GM18520 (cell line): Measurements from ENCODE around the gene TEX50.
"Not testable (repeated sequence)": the region's sequence is repeated elsewhere in the genome, so short reads cannot be mapped to it uniquely, and the experiment has no call there.

Experiments used
- ATAC-seq: cut with Tn5 transposase; IDR thresholded peaks from one replicate; pipeline ENCODE4 v1.9.1; 2021; ENCODE audit not compliant: unreplicated experiment

The TEX50 gene

GRCh38 chr1:173635116-173635515 is at the start of gene TEX50:
Gene TEX50, plus strand, starts transcription at chr1:173635338. Its CDS starts 184 bp downstream, at chr1:173635522.
- ATAC-seq: no peak

- no peak for ATAC-seq
Measured at GRCh38 chr1:173590557-173590956, 44.6 kb upstream of the TEX50 start.

DNA sequence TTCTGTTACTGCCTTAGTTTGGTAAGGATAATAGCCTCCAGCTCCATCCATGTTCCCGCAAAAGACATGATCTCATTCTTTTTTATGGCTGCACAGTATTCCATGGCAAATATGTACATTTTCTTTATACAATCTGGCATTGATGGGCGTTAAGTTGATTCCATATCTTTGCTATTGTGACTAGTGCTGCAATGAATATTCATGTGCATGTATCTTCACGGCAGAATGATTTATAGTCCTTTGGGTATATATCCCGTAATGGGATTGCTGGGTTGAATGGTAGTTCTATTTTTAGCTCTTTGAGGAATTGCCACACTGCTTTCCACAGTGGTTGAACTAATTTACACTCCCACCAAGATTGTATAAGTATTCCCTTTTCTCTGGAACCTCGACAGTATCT is 44.0 kb upstream of the TEX50 start:
- not testable (repeated sequence) for ATAC-seq

DNA sequence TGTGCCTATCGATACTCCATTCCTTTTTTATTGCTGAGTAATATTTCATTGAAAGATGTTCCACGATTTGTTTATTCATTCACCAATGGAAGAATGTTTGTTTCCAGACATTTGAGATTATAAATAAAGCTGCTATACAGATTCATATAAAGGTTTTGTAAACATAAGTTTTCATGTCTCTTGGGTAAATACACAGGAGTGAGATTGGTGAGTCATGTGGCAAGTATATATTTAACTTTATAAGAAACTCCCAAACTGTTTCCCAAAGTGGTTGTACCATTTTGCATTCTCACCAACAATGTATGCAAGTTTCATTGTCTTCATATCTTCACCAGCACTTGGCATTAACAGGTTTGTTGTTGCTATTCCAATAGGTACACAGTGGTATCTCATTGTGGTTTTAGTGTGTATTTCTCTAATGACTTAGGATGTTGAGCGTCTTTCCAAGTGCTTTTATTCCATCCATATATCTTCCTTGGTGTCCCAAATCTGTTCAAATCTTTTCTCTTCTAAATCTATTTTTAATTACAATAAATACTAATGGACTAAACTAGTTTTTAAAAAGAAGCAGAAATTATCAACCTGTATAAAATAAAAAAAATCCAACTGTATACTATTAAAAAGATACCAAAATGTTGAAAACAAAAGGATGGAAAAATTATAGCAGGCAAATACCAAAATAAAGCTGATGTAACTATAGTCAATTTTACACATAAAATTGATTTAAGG is 38.9 kb upstream of the TEX50 start:
- ATAC-seq: no peak

- no peak for ATAC-seq
Measured at GRCh38 chr1:173601588-173601987, 33.5 kb upstream of the TEX50 start.

- ATAC-seq: no peak
Measured at GRCh38 chr1:173603056-173603591, 32.0 kb upstream of the TEX50 start, which contains the start of gene SLC9C2. Gene SLC9C2, minus strand, starts transcription at chr1:173603072. Its CDS starts 1,296 bp downstream, at chr1:173601776.

DNA sequence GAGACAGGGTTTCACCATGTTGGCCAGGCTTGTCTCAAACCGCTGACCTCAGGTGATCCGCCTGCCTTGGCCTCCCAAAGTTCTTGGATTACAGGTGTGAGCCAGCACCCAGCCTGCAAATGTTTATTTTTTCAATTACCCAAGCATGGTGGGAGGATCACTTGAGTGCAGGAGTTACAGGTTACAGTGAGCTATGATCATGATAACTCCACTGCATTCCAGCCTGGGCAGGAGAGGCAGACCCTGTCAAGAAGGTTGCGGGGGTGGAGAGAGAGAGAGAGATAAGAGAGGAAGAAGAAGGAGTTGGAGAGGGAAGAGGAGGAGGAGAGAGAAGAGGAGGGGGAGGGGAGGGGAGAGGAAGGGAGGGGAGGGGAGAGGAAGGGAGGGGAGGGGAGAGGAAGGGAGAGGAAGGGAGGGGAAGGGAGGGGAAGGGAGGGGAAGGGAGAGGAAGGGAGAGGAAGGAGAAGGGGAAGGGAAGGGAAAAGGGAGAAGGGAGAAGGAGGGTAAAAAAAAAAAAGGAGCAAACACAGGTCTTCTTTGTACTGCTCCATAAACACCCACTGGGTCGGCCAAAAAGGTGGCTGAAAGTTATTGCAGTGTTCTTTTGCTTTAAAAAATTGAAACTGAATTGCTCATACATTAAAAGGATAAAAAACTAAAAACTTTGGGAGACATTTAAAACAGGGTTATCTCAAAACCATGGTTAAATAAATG is 26.5 kb upstream of the TEX50 start:
- no peak for ATAC-seq

DNA sequence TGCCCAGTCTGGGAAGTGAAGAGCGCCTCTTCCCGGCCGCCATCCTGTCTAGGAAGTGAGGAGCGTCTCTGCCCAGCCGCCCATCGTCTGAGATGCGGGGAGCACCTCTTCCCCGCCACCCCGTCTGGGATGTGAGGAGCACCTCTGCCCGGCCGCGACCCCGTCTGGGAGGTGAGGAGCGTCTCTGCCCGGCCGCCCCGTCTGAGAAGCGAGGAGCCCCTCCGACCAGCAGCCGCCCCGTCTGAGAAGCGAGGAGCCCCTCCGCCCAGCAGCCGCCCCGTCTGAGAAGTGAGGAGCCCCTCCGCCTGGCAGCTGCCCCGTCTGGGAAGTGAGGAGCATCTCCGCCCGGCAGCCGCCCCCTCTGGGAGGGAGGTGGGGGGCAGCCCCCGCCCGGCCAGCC is 22.1 kb upstream of the TEX50 start:
- not testable (repeated sequence) for ATAC-seq

DNA sequence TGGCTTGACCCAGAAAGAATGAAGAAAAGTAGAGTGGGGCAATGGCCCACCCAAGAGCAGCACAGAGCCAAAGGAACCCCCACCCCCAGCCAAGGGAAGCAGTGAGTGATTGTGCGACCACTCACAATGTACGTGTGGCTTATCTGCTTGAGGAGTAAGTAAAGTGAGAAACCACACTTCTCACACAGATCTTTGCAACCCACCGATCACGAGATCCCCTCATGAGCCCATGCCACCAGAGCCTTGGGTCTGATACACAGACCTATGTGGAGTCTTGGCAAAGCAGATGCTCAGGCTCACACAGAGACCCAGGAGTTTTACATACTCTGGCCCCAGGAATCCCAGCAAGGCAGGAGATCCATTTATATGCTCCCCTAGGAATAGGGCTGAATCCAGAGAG is 18.3 kb upstream of the TEX50 start:
- no peak for ATAC-seq

DNA sequence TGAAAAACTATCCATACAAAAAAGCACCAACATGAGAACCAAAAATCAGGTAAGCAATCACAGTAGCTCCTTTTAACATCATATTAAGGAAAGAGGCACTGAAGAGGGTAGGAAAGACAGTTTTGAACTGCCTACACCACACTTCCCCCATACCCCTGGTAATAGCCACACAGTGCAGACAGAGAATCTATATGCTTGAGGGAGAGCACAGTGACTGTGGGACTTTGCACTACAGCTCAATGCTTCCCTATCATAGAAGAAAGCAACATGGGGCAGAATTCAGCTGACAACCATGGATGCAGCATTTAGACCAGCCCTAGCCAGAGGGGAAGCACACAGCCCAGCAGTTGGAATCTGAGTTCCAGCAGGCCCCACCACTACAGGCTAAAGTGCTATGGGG is 7.9 kb upstream of the TEX50 start:
- ATAC-seq: no peak

DNA sequence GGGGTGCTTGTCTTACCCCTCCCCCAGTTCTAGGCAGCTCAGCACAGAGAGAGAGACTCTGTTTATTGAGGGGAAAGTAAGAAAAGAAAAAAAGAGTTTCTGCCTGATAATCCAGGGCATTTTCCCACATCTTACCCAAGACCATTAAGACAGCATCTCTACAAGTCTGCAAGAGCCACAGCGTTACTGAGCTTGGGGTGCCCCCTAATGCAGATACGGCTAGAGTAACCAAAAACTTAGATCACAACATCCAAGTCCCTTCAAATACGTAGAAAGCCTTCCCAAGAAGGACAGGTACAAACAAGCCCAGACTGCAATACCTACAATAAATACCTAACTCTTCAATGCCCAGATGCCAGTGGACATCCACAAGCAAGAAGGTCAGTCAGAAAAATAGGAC is 6.2 kb upstream of the TEX50 start:
- ATAC-seq: no peak

DNA sequence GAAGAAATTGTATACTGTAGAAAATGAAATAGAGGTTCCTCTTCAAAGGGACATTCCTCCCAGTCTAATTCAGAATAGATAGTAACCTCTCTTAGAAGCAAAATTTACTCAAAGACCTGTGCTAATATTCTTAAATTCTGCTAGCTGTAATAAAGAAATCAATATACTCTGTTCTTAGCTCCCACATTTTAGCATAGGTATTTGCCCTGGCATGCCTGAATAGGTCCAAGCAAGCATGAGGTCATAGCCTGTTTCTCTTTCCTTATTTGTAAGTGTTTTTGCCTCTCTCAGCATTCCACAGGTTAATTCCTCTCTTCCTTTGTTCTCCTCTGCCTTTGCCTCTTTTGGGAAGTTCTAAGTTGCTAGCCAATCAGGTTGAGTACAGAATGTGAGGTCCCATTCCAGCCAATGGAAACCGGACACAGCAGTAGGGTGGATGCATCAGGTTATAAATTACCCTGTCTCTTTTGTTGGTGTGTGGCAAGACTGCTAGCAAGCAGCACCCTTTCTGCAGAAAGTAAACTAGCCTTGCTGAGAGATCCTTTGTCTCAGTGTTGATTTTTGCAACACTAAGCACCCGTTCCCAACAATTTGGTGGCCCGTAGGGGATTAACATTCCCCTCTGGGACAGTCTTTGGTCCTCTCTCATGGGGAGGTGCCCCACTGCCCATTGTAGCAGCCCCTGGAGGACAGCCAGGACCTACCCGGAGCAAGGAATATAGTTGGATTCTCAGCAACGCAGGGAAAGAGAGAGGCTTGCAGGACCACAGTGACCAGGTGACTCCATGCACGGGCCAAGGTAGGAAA is 2.3 kb downstream of the TEX50 start:
- ATAC-seq: not testable (repeated sequence)

- ATAC-seq: no peak
Measured at GRCh38 chr1:173638043-173639021, 3.2 kb downstream of the TEX50 start.

DNA sequence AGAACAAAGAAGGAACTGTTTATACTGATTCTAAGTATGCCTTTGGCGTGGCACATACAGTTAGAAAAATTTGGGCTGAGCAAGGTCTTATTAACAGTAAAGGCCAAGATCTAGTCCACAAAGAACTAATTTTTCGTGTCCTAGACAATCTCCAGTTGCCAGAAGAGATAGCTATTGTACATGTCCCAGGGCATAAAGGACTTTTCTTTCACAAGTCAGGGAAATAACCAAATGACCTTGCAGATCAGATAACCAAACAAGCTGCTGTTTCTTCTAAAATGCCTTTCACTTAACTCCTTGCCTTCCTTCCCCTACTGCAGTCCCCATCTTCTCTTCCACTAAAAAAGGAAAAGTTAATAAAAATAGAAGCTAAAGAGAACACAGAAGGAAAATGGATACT is 4.0 kb downstream of the TEX50 start:
- no peak for ATAC-seq

GRCh38 chr1:173642450-173643139 is 7.5 kb downstream of the TEX50 start:
- not testable (repeated sequence) for ATAC-seq

GRCh38 chr1:173646656-173647055 is 11.5 kb downstream of the TEX50 start:
- no peak for ATAC-seq

DNA sequence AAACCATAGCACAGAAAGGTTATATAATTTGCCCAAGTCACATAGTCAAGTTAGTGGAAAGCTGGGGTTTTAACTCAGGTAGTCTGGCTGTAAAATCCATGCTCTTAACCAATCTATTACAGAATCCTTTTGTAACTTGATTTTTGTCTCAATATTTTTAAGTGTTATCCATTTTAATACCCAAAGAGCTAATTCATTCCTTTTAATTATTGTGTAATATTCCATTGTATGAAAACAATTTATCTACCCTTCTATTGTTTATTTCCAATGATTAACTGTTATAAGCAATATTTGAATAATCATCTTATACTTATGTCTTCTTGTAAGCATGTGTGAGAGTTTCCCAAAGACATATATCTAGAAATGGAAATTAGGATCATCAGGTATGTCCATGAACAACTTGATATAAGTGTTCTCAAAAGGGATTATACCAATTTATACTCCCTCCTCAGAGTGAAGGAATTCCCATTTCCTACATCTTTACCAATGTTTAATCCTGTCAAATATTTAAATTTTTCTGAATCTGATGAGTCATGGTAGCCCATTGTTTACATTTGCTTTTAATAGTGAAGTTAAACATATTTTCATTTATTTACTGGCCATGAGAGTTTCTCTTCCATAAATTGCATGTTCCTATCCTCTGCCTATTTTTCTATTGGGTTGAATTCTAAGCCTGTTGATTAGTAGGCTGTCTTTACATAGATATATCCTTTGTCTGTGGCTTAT is 13.9 kb downstream of the TEX50 start:
- ATAC-seq: no peak

DNA sequence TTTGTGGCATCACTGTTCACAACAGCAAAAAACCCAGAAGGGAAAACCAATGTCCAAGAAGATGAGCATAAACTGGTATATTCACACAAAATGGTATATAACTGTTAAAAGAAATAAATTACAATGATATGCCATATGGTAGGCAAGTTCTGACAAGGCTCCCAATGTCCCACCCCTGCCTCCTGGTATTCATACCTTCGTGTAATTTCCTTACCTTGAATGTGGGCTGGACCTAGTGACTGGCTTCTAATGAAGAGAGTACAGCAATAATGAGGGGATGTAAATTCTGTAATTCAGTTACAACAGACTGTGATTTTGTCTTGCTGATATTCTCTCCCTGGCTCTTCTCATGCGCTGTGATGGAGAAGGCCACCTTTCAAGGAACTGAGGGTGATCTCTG is 25.2 kb downstream of the TEX50 start:
- no peak for ATAC-seq

- ATAC-seq: no peak
Measured at GRCh38 chr1:173661271-173661670, 26.1 kb downstream of the TEX50 start.
